Immature natural killer cell (primary cell): ENCODE data around the gene FBF1. TPM values are rescaled to one million over a fixed set of nuclear protein-coding genes. Genes with fewer than 3 reads are reported as not detected.
"Not testable (repeated sequence)": the region's sequence is repeated elsewhere in the genome, so short reads cannot be mapped to it uniquely, and the experiment has no call there.

ENCODE experiments used
- DNase-seq, 3 donors: peaks; one replicate each; pipeline ENCODE4 v3.0.0; 2022; ENCODE audit warnings: mixed read lengths in 1 of 3
- H3K27ac Mint-ChIP-seq, 6 donors: one replicate each; pipeline ENCODE4 v1.8.0; 2020; ENCODE audit warnings: mixed read lengths in 6 of 6, mild to moderate bottlenecking in 5 of 6, inconsistent platforms in 4 of 6, moderate library complexity in 3 of 6
- H3K27me3 Mint-ChIP-seq, 3 donors: one replicate each; pipeline ENCODE4 v1.8.0; 2020 to 2021; ENCODE audit warnings: low read depth in 3 of 3, mild to moderate bottlenecking in 3 of 3, mixed read lengths in 3 of 3, moderate library complexity in 3 of 3, inconsistent platforms in 1 of 3
- H3K36me3 Mint-ChIP-seq, 3 donors: one replicate each; pipeline ENCODE4 v1.8.0; 2020; ENCODE audit warnings: mixed read lengths in 3 of 3, inconsistent platforms in 2 of 3, mild to moderate bottlenecking in 2 of 3
- H3K4me1 Mint-ChIP-seq, 2 donors: one replicate each; pipeline ENCODE4 v1.8.0; 2020; ENCODE audit warnings: inconsistent platforms in 2 of 2, mild to moderate bottlenecking in 2 of 2, mixed read lengths in 2 of 2, moderate library complexity in 1 of 2
- H3K4me3 Mint-ChIP-seq, 5 donors: one replicate each; pipeline ENCODE4 v1.8.0; 2020; ENCODE audit warnings: mild to moderate bottlenecking in 5 of 5, mixed read lengths in 5 of 5, inconsistent platforms in 3 of 5, moderate library complexity in 3 of 5
- H3K9me3 Mint-ChIP-seq, 6 donors: one replicate each; pipeline ENCODE4 v1.8.0; 2020; ENCODE audit warnings: mild to moderate bottlenecking in 6 of 6, mixed read lengths in 6 of 6, inconsistent platforms in 4 of 6, moderate library complexity in 3 of 6
- polyA plus RNA-seq, 3 donors: library from polyadenylated mRNA; unstranded; fragments of 300-500 nt; fragmentation: Illumina TruSeq; gene quantifications; one replicate each; pipeline ENCODE4 v1.2.3, GENCODE V29; 2021

FBF1 gene
- polyA plus RNA-seq, 3 donors from 2014 or later = 1.6 to 7.6 TPM; not detected in 1

GRCh38 chr17:75970626-75971025 lies 29.8 kb upstream of the FBF1 start:
- no peaks in the 10 kb centered on the region for H3K9me3 Mint-ChIP-seq
- H3K36me3 Mint-ChIP-seq = peaks cover 4 to 19% (median 9%) of the 10 kb centered on the region in 3 donors
- H3K4me1 Mint-ChIP-seq = peaks cover 3 to 20% of the 10 kb centered on the region in 2 donors
- H3K27me3 Mint-ChIP-seq = no peaks in the 10 kb centered on the region
- DNase-seq = no peak
- no peak overlapping the region for H3K27ac Mint-ChIP-seq
- no peak overlapping the region for H3K4me3 Mint-ChIP-seq

GRCh38 chr17:75970011-75970523 lies 29.2 kb upstream of the FBF1 start:
- Mint-ChIP-seq H3K27me3 (no peaks in the 10 kb centered on the region), H3K27ac (peak overlapping the region in 1 of 6 donors; percentile 20), H3K9me3 (no peaks in the 10 kb centered on the region), H3K4me1 (peaks cover 3 to 17% of the 10 kb centered on the region in 2 donors), H3K36me3 (peaks cover 4 to 19% (median 9%) of the 10 kb centered on the region in 3 donors), H3K4me3 (no peak overlapping the region)
- no peak for DNase-seq

DNA sequence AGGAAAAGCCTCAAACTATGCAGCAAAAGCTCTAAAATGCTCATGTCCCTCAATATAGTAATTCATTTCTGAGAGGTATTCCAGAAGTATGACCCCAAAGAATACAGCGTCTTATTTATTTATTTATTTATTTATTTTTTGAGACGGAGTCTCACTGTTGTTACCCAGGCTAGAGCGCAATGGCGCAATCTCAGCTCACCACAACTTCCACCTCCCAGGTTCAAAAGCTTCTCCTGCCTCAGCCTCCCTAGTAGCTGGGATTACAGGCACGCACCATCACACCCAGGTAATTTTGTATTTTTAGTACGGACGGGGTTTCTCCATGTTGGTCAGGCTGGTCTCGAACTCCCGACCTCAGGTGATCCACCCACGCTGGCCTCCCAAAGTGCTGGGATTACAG lies 28.2 kb upstream of the FBF1 start:
- peaks cover 3 to 17% of the 10 kb centered on the region in 2 donors for H3K4me1 Mint-ChIP-seq
- H3K4me3 Mint-ChIP-seq, H3K27me3 Mint-ChIP-seq, DNase-seq, H3K27ac Mint-ChIP-seq, H3K9me3 Mint-ChIP-seq: not testable (repeated sequence)
- peaks cover 4 to 19% (median 9%) of the 10 kb centered on the region in 3 donors for H3K36me3 Mint-ChIP-seq

DNA sequence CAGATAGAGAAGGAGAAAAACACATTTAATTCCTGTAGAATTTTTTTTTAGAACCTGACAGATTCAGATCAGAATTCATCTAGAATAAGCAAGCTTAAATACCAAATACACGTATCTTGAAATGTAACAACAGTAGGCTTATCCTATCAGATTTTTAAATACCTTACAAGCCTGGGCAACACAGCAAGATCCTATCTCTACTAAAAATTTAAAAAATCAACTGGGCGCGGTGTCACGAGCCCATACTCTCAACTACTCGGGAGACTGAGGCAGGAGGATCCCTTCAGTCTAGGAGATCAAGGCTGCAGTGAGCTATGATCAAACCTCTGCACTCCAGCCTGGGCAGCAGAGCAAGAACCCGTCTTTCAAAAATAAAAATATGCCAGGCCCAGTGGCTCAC lies 24.6 kb upstream of the FBF1 start:
- Mint-ChIP-seq H3K9me3 (no peaks in the 10 kb centered on the region), H3K36me3 (peaks cover 4 to 9% (median 4%) of the 10 kb centered on the region in 3 donors), H3K4me3 (no peak overlapping the region), H3K27ac (no peak overlapping the region), H3K4me1 (peaks cover 4 to 15% of the 10 kb centered on the region in 2 donors), H3K27me3 (no peaks in the 10 kb centered on the region)
- no peak for DNase-seq

DNA sequence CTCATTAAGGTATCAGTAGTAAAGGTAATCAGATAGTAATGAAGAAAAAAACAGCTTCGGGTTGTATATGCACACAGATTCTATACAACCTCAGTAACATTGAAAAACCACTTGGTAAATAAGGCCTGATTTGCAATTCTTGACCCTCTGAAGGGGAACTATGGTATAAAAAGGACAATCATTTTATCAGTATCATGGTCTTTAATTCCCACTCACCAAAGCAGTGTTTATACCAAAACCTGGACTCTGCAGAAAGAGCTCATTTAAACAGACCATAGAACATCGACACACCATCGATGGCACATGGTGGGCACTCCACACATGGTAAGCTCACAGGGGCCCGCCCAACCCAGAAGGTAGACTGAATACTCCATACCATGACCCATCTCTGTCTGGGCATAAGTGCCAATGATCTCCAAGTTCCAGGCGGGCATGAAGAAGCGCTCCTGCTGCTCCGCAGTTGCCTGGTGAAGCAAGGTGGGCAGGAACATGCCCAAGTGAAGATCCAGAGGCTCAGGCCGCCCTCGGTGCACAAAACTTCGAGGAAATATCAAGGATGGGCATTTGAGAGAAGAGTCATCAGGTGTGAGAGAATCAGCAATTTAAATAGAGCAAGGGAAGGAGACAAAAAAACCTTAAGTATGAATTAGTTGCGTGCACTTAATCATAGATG lies 19.1 kb upstream of the FBF1 start:
- Mint-ChIP-seq H3K9me3 (no peaks in the 10 kb centered on the region), H3K36me3 (peaks cover 4 to 15% (median 12%) of the 10 kb centered on the region in 3 donors), H3K4me1 (peaks cover 4 to 9% of the 10 kb centered on the region in 2 donors), H3K27me3 (no peaks in the 10 kb centered on the region), H3K4me3 (no peak overlapping the region), H3K27ac (no peak overlapping the region)
- no peak for DNase-seq

GRCh38 chr17:75959051-75959838 lies 18.4 kb upstream of the FBF1 start:
- Mint-ChIP-seq H3K4me1 (peaks cover 4 to 9% of the 10 kb centered on the region in 2 donors), H3K4me3 (no peak overlapping the region), H3K27ac (no peak overlapping the region), H3K27me3 (no peaks in the 10 kb centered on the region), H3K9me3 (no peaks in the 10 kb centered on the region), H3K36me3 (peaks cover 4 to 12% (median 11%) of the 10 kb centered on the region in 3 donors)
- no peak for DNase-seq

GRCh38 chr17:75950855-75951554 lies 10.2 kb upstream of the FBF1 start:
- no peak overlapping the region for H3K4me3 Mint-ChIP-seq
- H3K36me3 Mint-ChIP-seq = peaks cover 16 to 45% (median 24%) of the 10 kb centered on the region in 3 donors

GRCh38 chr17:75950421-75950820 lies 9.6 kb upstream of the FBF1 start:
- no peaks in the 10 kb centered on the region for H3K4me1 Mint-ChIP-seq
- H3K27ac Mint-ChIP-seq = no peak overlapping the region
- DNase-seq = no peak
- H3K27me3 Mint-ChIP-seq = peaks cover 0 to 7% (median 0%) of the 10 kb centered on the region in 3 donors
- no peaks in the 10 kb centered on the region for H3K9me3 Mint-ChIP-seq
- peaks cover 16 to 41% (median 23%) of the 10 kb centered on the region in 3 donors for H3K36me3 Mint-ChIP-seq
- no peak overlapping the region for H3K4me3 Mint-ChIP-seq

More at GRCh38 chr17:75950855-75951554, 10.2 kb upstream of the FBF1 start:
- Mint-ChIP-seq H3K9me3 (no peaks in the 10 kb centered on the region), H3K27ac (no peak overlapping the region), H3K4me1 (no peaks in the 10 kb centered on the region), H3K27me3 (peaks cover 0 to 6% (median 0%) of the 10 kb centered on the region in 3 donors)
- DNase-seq = no peak

GRCh38 chr17:75945211-75945610 lies 4.4 kb upstream of the FBF1 start:
- Mint-ChIP-seq H3K4me3 (no peak overlapping the region), H3K27ac (peak overlapping the region in 1 of 6 donors; percentile 12), H3K4me1 (peaks cover 12 to 15% of the 10 kb centered on the region in 2 donors), H3K36me3 (peaks cover 6 to 18% (median 9%) of the 10 kb centered on the region in 3 donors), H3K9me3 (no peaks in the 10 kb centered on the region), H3K27me3 (peaks cover 0 to 7% (median 2%) of the 10 kb centered on the region in 3 donors)
- DNase-seq = no peak

GRCh38 chr17:75943491-75943890 lies 2.6 kb upstream of the FBF1 start:
- Mint-ChIP-seq H3K27ac (no peak overlapping the region), H3K36me3 (peaks cover 3 to 10% (median 5%) of the 10 kb centered on the region in 3 donors)

GRCh38 chr17:75942473-75942872 lies 1.6 kb upstream of the FBF1 start:
- Mint-ChIP-seq H3K9me3 (no peaks in the 10 kb centered on the region), H3K4me3 (peak overlapping the region in 2 of 5 donors; percentile 22 to 29), H3K36me3 (peaks cover 0 to 7% (median 5%) of the 10 kb centered on the region in 3 donors), H3K27ac (peak overlapping the region in 2 of 6 donors; percentile 17 to 24), H3K27me3 (peaks cover 0 to 7% (median 2%) of the 10 kb centered on the region in 3 donors), H3K4me1 (peaks cover 13 to 16% of the 10 kb centered on the region in 2 donors)
- DNase-seq = no peak

More at GRCh38 chr17:75943491-75943890, 2.6 kb upstream of the FBF1 start:
- H3K4me3 Mint-ChIP-seq = no peak overlapping the region
- peaks cover 13 to 16% of the 10 kb centered on the region in 2 donors for H3K4me1 Mint-ChIP-seq
- H3K9me3 Mint-ChIP-seq = no peaks in the 10 kb centered on the region
- peaks cover 0 to 9% (median 2%) of the 10 kb centered on the region in 3 donors for H3K27me3 Mint-ChIP-seq
- no peak for DNase-seq

- no peaks in the 10 kb centered on the region for H3K9me3 Mint-ChIP-seq
- DNase-seq = no peak
- H3K4me3 Mint-ChIP-seq = peak overlapping the region; percentile 83 to 89 (median 88)
- H3K27ac Mint-ChIP-seq = peak overlapping the region; percentile 2 to 86 (median 78)
- peaks cover 0 to 5% (median 2%) of the 10 kb centered on the region in 3 donors for H3K36me3 Mint-ChIP-seq
- H3K27me3 Mint-ChIP-seq = peaks cover 0 to 4% (median 2%) of the 10 kb centered on the region in 3 donors
- H3K4me1 Mint-ChIP-seq = peaks cover 13 to 16% of the 10 kb centered on the region in 2 donors
These were observed 589 bp upstream of the FBF1 start for GRCh38 chr17:75941442-75941819.

GRCh38 chr17:75937652-75938051 lies 3.2 kb downstream of the FBF1 start:
- Mint-ChIP-seq H3K4me3 (peak overlapping the region in 1 of 5 donors; percentile 4), H3K9me3 (no peaks in the 10 kb centered on the region), H3K4me1 (peaks cover 13 to 16% of the 10 kb centered on the region in 2 donors), H3K27ac (peak overlapping the region in 1 of 6 donors; percentile 27), H3K36me3 (no peaks in the 10 kb centered on the region), H3K27me3 (peaks cover 0 to 2% (median 2%) of the 10 kb centered on the region in 3 donors)
- no peak for DNase-seq
